Uterus (tissue), 4 donors: Measurements from ENCODE around the gene FNDC5. TPM values are rescaled to one million over a fixed set of nuclear protein-coding genes. Genes with fewer than 3 reads are reported as not detected.
A peak's percentile ranks its signal among the peaks of the same experiment; 100 is the strongest.

Experiments used
- DNase-seq, 2 donors: peaks; one replicate each; pipeline ENCODE4 v3.0.0-alpha.2; 2019 to 2020
- H3K27ac ChIP-seq, 2 donors: fragments of 200-600 bp; sonication (generic); 1 replicate in 1 of 2; 2 replicates in 1 of 2; pipeline ENCODE4 v1.5.1; 2016 to 2018
- H3K27me3 ChIP-seq, 2 donors: fragments of 200-600 bp; sonication (generic); one replicate each; pipeline ENCODE4 v1.5.1; 2018 to 2019; ENCODE audit warnings: control low read depth in 1 of 2
- H3K36me3 ChIP-seq, 2 donors: fragments of 200-600 bp; sonication (generic); one replicate each; pipeline ENCODE4 v1.5.1; 2019; ENCODE audit warnings: control low read depth in 1 of 2
- H3K4me1 ChIP-seq, 2 donors: fragments of 200-600 bp; sonication (generic); one replicate each; pipeline ENCODE4 v1.5.1; 2018 to 2019; ENCODE audit warnings: control low read depth in 1 of 2
- H3K4me3 ChIP-seq, 2 donors: fragments of 200-600 bp; sonication (generic); 1 replicate in 1 of 2; 2 replicates in 1 of 2; pipeline ENCODE4 v1.5.1; 2018 to 2019; ENCODE audit warnings: mild to moderate bottlenecking in 1 of 2
- H3K9me3 ChIP-seq, 2 donors: fragments of 200-600 bp; sonication (generic); one replicate each; pipeline ENCODE4 v1.5.1; 2019; ENCODE audit warnings: control low read depth in 1 of 2
- CTCF ChIP-seq, 4 experiments: fragments of 200-600 bp in 2 of 4; fragments of 450-650 bp in 2 of 4; sonication (generic) in 2 of 4; IDR thresholded peaks; one replicate each; pipeline ENCODE4 v1.5.1; 2016 to 2019; ENCODE audit warnings: antibody characterized with exemption in 4 of 4, mild to moderate bottlenecking in 2 of 4, moderate library complexity in 1 of 4
- POLR2A ChIP-seq, 2 donors: fragments of 450-650 bp; IDR thresholded peaks; one replicate each; pipeline ENCODE4 v1.6.1; 2016; ENCODE audit warnings: antibody characterized with exemption in 2 of 2, mild to moderate bottlenecking in 1 of 2, moderate library complexity in 1 of 2
- intact Hi-C: fragments of 100-400 bp; cut with DNase I; formaldehyde crosslinking; loops from one replicate; pipeline ENCODE4 v1.15.1; 2023; ENCODE audit warnings: low total_unique reads
- total RNA-seq, 4 donors: library from RNA; depleted of rRNA in 3 of 4; stranded (reverse); fragments of >200 nt in 3 of 4; gene quantifications; one replicate each; pipeline versions ENCODE4 v1.1.0 to v1.2.4, GENCODE V29; 2014 to 2023
- donor health status: DM: yes; HTN: yes; CAD: no.

Gene FNDC5
- total RNA-seq, 4 donors from 2014 or later = 1.2 to 71.1 (median 3.7) TPM; not detected in 1

GRCh38 chr1:32869923-32870614 is 643 bp downstream of the FNDC5 start:
- Histone ChIP-seq H3K36me3 (no peaks in the 10 kb centered on the region), H3K4me3 (peak overlapping the region in 1 of 2 donors; percentile 29), H3K27ac (no peak overlapping the region), H3K9me3 (no peaks in the 10 kb centered on the region), H3K27me3 (no peaks in the 10 kb centered on the region), H3K4me1 (no peaks in the 10 kb centered on the region)
- TF ChIP-seq POLR2A (IDR thresholded peaks at IDR 0.05) = no peak
- no peak for TF ChIP-seq CTCF (IDR thresholded peaks at IDR 0.05)
- DNase-seq = no peak
- intact Hi-C loops = no loop called here

- Histone ChIP-seq H3K4me1 (no peaks in the 10 kb centered on the region), H3K27me3 (no peaks in the 10 kb centered on the region), H3K27ac (no peak overlapping the region), H3K36me3 (no peaks in the 10 kb centered on the region), H3K4me3 (no peak overlapping the region), H3K9me3 (no peaks in the 10 kb centered on the region)
- no peak for DNase-seq
- TF ChIP-seq POLR2A (IDR thresholded peaks at IDR 0.05) = no peak
- TF ChIP-seq CTCF (IDR thresholded peaks at IDR 0.05) = no peak
- intact Hi-C loops = no loop called here
Observed at GRCh38 chr1:32868806-32869455, 1.8 kb downstream of the FNDC5 start.

GRCh38 chr1:32868085-32868484 is 2.6 kb downstream of the FNDC5 start:
- Histone ChIP-seq H3K27me3 (no peaks in the 10 kb centered on the region), H3K4me3 (no peak overlapping the region), H3K27ac (no peak overlapping the region), H3K36me3 (no peaks in the 10 kb centered on the region), H3K9me3 (no peaks in the 10 kb centered on the region), H3K4me1 (no peaks in the 10 kb centered on the region)
- TF ChIP-seq CTCF (IDR thresholded peaks at IDR 0.05) = no peak
- no peak for DNase-seq
- intact Hi-C loops = no loop called here

- Histone ChIP-seq H3K27me3 (no peaks in the 10 kb centered on the region), H3K36me3 (no peaks in the 10 kb centered on the region), H3K4me1 (no peaks in the 10 kb centered on the region), H3K4me3 (no peak overlapping the region), H3K27ac (no peak overlapping the region), H3K9me3 (no peaks in the 10 kb centered on the region)
- TF ChIP-seq POLR2A (IDR thresholded peaks at IDR 0.05) = no peak
- TF ChIP-seq CTCF (IDR thresholded peaks at IDR 0.05) = no peak
- intact Hi-C loops = no loop called here
- no peak for DNase-seq
Observed at GRCh38 chr1:32867671-32868070, 3.0 kb downstream of the FNDC5 start.

- no peak overlapping the region for H3K4me3 ChIP-seq
- intact Hi-C loops = no loop called here
- H3K36me3 ChIP-seq = no peaks in the 10 kb centered on the region
- no peaks in the 10 kb centered on the region for H3K27me3 ChIP-seq
- H3K9me3 ChIP-seq = no peaks in the 10 kb centered on the region
- no peak for DNase-seq
- H3K27ac ChIP-seq = no peak overlapping the region
- no peak for TF ChIP-seq POLR2A (IDR thresholded peaks at IDR 0.05)
- no peak for TF ChIP-seq CTCF (IDR thresholded peaks at IDR 0.05)
- H3K4me1 ChIP-seq = no peaks in the 10 kb centered on the region
Observed at GRCh38 chr1:32867151-32867550, 3.6 kb downstream of the FNDC5 start.
